Activated T-helper 17 cell treated with anti-CD3 and anti-CD28 coated beads, Interleukin-2, amount 50 U/mL, for 72 hours (primary cell): ENCODE results near the gene KRT6A. TPM values are rescaled to one million over a fixed set of nuclear protein-coding genes. Genes with fewer than 3 reads are reported as not detected.

Source experiments
- ATAC-seq: fragments of 150-1000 bp; cut with Tn5 transposase; replicated peaks from 2 replicates; pipeline ENCODE4 v1.10.0; 2021; ENCODE audit warnings: mild to moderate bottlenecking, moderate library complexity
- H3K27ac Mint-ChIP-seq: one replicate; pipeline ENCODE4 v1.8.0; 2022; ENCODE audit warnings: mixed read lengths
- H3K27me3 Mint-ChIP-seq: one replicate; pipeline ENCODE4 v1.8.0; 2022; ENCODE audit warnings: mixed read lengths
- H3K36me3 Mint-ChIP-seq: one replicate; pipeline ENCODE4 v1.8.0; 2022; ENCODE audit warnings: low read depth, mild to moderate bottlenecking, mixed read lengths
- H3K4me1 Mint-ChIP-seq: one replicate; pipeline ENCODE4 v1.8.0; 2022; ENCODE audit warnings: mixed read lengths
- H3K4me3 Mint-ChIP-seq: one replicate; pipeline ENCODE4 v1.8.0; 2022; ENCODE audit warnings: mild to moderate bottlenecking, mixed read lengths
- H3K9me3 Mint-ChIP-seq: one replicate; pipeline ENCODE4 v1.8.0; 2022; ENCODE audit warnings: mixed read lengths
- total RNA-seq, 2 donors: library from RNA; stranded (reverse); gene quantifications; one replicate each; pipeline ENCODE4 v1.2.3, GENCODE V29; 2022

Gene KRT6A
- total RNA-seq, 2 donors from 2014 or later, result not detected

- H3K4me3 Mint-ChIP-seq, result no peak overlapping the region
- no peaks in the 10 kb centered on the region for H3K36me3 Mint-ChIP-seq
- H3K27ac Mint-ChIP-seq, result no peak overlapping the region
- ATAC-seq, result no peak
- H3K4me1 Mint-ChIP-seq, result no peaks in the 10 kb centered on the region
- peaks cover 25% of the 10 kb centered on the region for H3K27me3 Mint-ChIP-seq
- H3K9me3 Mint-ChIP-seq, result no peaks in the 10 kb centered on the region
Measured at GRCh38 chr12:52444647-52445595, 48.1 kb downstream of the KRT6A start.

- no peaks in the 10 kb centered on the region for H3K9me3 Mint-ChIP-seq
- no peaks in the 10 kb centered on the region for H3K36me3 Mint-ChIP-seq
- ATAC-seq, result no peak
- no peak overlapping the region for H3K4me3 Mint-ChIP-seq
- H3K27me3 Mint-ChIP-seq, result peaks cover 25% of the 10 kb centered on the region
- H3K4me1 Mint-ChIP-seq, result no peaks in the 10 kb centered on the region
- no peak overlapping the region for H3K27ac Mint-ChIP-seq
Measured at GRCh38 chr12:52443966-52444365, 49.1 kb downstream of the KRT6A start.

DNA sequence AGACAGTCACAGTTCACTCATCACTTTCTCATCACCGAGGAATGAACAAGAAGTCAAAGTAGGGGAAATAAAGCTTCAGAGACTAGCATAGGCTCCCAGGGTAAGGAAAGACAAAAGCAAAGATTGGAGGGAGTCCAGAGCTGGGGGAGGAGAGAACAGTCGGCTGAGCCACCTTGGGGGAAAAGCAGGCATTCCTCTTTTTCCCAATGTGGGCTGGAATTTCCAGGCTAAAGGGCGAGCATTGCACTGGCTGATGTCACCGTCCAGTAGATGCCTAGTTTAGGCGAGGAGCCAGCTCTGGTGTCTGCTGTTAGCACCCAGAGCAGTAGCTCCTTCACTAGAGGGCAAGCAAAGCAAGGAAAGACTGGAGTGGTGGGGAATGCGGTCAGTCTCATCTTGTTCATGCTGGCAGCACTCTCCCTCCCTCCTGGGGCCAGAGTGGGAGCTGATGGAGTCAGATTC is 50.4 kb downstream of the KRT6A start:
- Mint-ChIP-seq H3K27me3 (peaks cover 25% of the 10 kb centered on the region), H3K4me3 (no peak overlapping the region), H3K9me3 (no peaks in the 10 kb centered on the region), H3K27ac (no peak overlapping the region), H3K36me3 (no peaks in the 10 kb centered on the region), H3K4me1 (no peaks in the 10 kb centered on the region)
- no peak for ATAC-seq

- Mint-ChIP-seq H3K36me3 (no peaks in the 10 kb centered on the region), H3K27ac (no peak overlapping the region), H3K4me1 (no peaks in the 10 kb centered on the region), H3K4me3 (no peak overlapping the region), H3K9me3 (no peaks in the 10 kb centered on the region), H3K27me3 (peaks cover 25% of the 10 kb centered on the region)
- no peak for ATAC-seq
Measured at GRCh38 chr12:52441320-52441911, 51.6 kb downstream of the KRT6A start.

- no peak overlapping the region for H3K4me3 Mint-ChIP-seq
- no peaks in the 10 kb centered on the region for H3K9me3 Mint-ChIP-seq
- no peaks in the 10 kb centered on the region for H3K36me3 Mint-ChIP-seq
- no peaks in the 10 kb centered on the region for H3K4me1 Mint-ChIP-seq
- peak; percentile 40 for ATAC-seq
- H3K27me3 Mint-ChIP-seq, result peaks cover 25% of the 10 kb centered on the region
- no peak overlapping the region for H3K27ac Mint-ChIP-seq
Measured at GRCh38 chr12:52440821-52441319, 52.2 kb downstream of the KRT6A start.

GRCh38 chr12:52439845-52440244 is 53.2 kb downstream of the KRT6A start:
- H3K9me3 Mint-ChIP-seq, result no peaks in the 10 kb centered on the region
- H3K36me3 Mint-ChIP-seq, result no peaks in the 10 kb centered on the region
- H3K4me1 Mint-ChIP-seq, result peaks cover 3% of the 10 kb centered on the region
- H3K4me3 Mint-ChIP-seq, result no peak overlapping the region
- peaks cover 29% of the 10 kb centered on the region for H3K27me3 Mint-ChIP-seq
- no peak for ATAC-seq
- H3K27ac Mint-ChIP-seq, result no peak overlapping the region

DNA sequence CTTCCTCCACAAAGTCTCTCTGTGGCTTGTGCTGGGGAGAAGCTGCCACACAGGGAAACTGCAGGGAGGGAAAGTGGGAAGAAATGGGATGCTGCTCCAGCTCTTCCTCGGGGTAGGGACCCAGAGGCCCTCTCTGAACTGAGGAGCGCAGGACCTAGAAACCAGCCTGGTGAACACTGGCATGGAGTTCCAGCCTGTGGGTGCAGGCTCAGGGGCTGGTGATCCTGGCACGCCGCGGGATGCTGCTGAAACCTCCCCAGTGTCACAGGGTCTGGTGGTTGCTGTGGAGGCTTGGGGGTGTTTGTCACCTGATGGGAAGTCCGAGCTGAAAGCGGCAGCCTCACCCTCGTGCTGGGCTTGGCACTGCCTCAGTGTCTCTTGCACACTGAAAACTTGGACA is 53.6 kb downstream of the KRT6A start:
- Mint-ChIP-seq H3K27ac (no peak overlapping the region), H3K9me3 (no peaks in the 10 kb centered on the region), H3K4me1 (peaks cover 4% of the 10 kb centered on the region)

GRCh38 chr12:52438305-52439301 is 54.5 kb downstream of the KRT6A start:
- Mint-ChIP-seq H3K36me3 (no peaks in the 10 kb centered on the region), H3K9me3 (no peaks in the 10 kb centered on the region), H3K27ac (no peak overlapping the region), H3K4me1 (peaks cover 4% of the 10 kb centered on the region), H3K27me3 (peaks cover 32% of the 10 kb centered on the region), H3K4me3 (no peak overlapping the region)
- no peak for ATAC-seq

More for the DNA sequence above, 53.6 kb downstream of the KRT6A start:
- no peaks in the 10 kb centered on the region for H3K36me3 Mint-ChIP-seq
- ATAC-seq, result no peak
- H3K27me3 Mint-ChIP-seq, result peaks cover 32% of the 10 kb centered on the region
- H3K4me3 Mint-ChIP-seq, result no peak overlapping the region

DNA sequence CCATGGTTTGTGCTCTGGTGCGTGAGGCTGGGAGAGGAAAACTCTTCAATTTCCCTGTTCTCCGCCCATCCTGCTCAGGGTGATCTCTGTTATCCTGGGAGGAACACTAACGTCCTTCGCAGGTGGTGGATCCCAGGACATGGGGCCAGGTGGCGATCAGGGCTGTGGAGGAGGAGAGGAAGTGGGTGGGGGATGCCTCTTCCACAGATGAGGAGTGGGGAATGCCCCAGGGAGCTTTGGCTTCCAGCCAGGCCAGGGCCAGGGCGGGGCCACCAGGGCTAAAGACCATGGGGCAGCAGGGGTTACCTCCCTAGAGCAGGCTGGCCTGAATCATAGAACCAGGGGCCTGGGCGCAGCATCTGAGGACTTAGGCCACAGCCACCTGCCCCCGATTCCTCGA is 55.5 kb downstream of the KRT6A start:
- ATAC-seq, result no peak
- peaks cover 30% of the 10 kb centered on the region for H3K27me3 Mint-ChIP-seq
- no peaks in the 10 kb centered on the region for H3K9me3 Mint-ChIP-seq
- no peak overlapping the region for H3K27ac Mint-ChIP-seq
- peaks cover 4% of the 10 kb centered on the region for H3K4me1 Mint-ChIP-seq
- H3K4me3 Mint-ChIP-seq, result no peak overlapping the region
- H3K36me3 Mint-ChIP-seq, result no peaks in the 10 kb centered on the region

Other genes starting within 250 kb of the KRT6A start
- gene KRT86, start 218.6 kb downstream of the KRT6A start, total RNA-seq, result 1 to 10 TPM in 1 of 2 donors, under 1 TPM in 1; 0.56 to 2.1 TPM
- gene KRT81, start 201.7 kb downstream of the KRT6A start, total RNA-seq, result not detected
- gene KRT83, start 171.9 kb downstream of the KRT6A start, total RNA-seq, result not detected
- not detected for gene KRT85, start 125.8 kb downstream of the KRT6A start, total RNA-seq
- gene KRT84, start 107.6 kb downstream of the KRT6A start, total RNA-seq, result not detected
- gene KRT82, start 86.9 kb downstream of the KRT6A start, total RNA-seq, result not detected
- gene KRT75, start 58.9 kb downstream of the KRT6A start, total RNA-seq, result not detected
- gene KRT6B, start 41.1 kb downstream of the KRT6A start, total RNA-seq, result not detected
- gene KRT6C, start 19.5 kb downstream of the KRT6A start, total RNA-seq, result not detected
- gene KRT5, start 27.1 kb upstream of the KRT6A start, total RNA-seq, result not detected
- not detected for gene KRT71, start 59.9 kb upstream of the KRT6A start, total RNA-seq
- gene KRT74, start 80.6 kb upstream of the KRT6A start, total RNA-seq, result not detected
- not detected for gene KRT72, start 108.2 kb upstream of the KRT6A start, total RNA-seq
- not detected for gene KRT73, start 125.3 kb upstream of the KRT6A start, total RNA-seq
- not detected for gene KRT2, start 159.0 kb upstream of the KRT6A start, total RNA-seq
- not detected for gene KRT1, start 187.2 kb upstream of the KRT6A start, total RNA-seq
- gene KRT77, start 210.3 kb upstream of the KRT6A start, total RNA-seq, result not detected